Esophagus muscularis mucosa (tissue), 4 donors: ENCODE data around the gene ACTN4.

Source experiments
- CTCF ChIP-seq, 3 experiments: fragments of 200-600 bp in 2 of 3; fragments of 450-650 bp in 1 of 3; sonication (generic) in 2 of 3; IDR thresholded peaks; one replicate each; pipeline ENCODE4 v1.5.1; 2017 to 2019; ENCODE audit warnings: antibody characterized with exemption in 3 of 3, mild to moderate bottlenecking in 2 of 3, moderate library complexity in 1 of 3
- EP300 ChIP-seq: sonication (generic); formaldehyde crosslinking; IDR thresholded peaks from one replicate; pipeline ENCODE4 v1.6.1; 2017; ENCODE audit warnings: antibody characterized with exemption
- POLR2A ChIP-seq: fragments of 450-650 bp; IDR thresholded peaks from one replicate; pipeline ENCODE4 v1.6.1; 2017; ENCODE audit warnings: antibody characterized with exemption, moderate library complexity, mild to moderate bottlenecking, low read depth
- POLR2AphosphoS5 ChIP-seq, 2 donors: sonication (generic); formaldehyde crosslinking; IDR thresholded peaks; one replicate each; pipeline ENCODE4 v1.6.1; 2017; ENCODE audit warnings: antibody characterized with exemption in 2 of 2

- TF ChIP-seq CTCF (IDR thresholded peaks at IDR 0.05), result no peak
- TF ChIP-seq EP300, result no peak
- no peak for TF ChIP-seq POLR2A
- no peak for TF ChIP-seq POLR2AphosphoS5 (IDR thresholded peaks at IDR 0.05)
These were observed 74.0 kb downstream of the ACTN4 start for GRCh38 chr19:38721496-38721895.
